GM12878 (cell line): ENCODE data around the gene THSD4. TPM values are rescaled to one million over a fixed set of nuclear protein-coding genes. Genes with fewer than 3 reads are reported as not detected.

Source experiments
- ATAC-seq: fragments of 200-7000 bp; cut with Tn5 transposase; 3 replicates; pipeline ENCODE4 v1.9.1; 2020; ENCODE audit warnings: mild to moderate bottlenecking, moderate library complexity
- BruUV-seq: library from RNA; stranded (reverse); fragments of 400-500 nt; replicated peaks from 2 replicates; lab custom pipeline; 2021; lab: Mats Ljungman, UMichigan
- CTCF ChIA-PET: fragments of 300-600 bp; sonication (Branson Sonifier 250); formaldehyde crosslinking; extraction: SDS; loops from one replicate; lab custom pipeline; 2021; ENCODE audit warnings: inconsistent platforms; lab: Yijun Ruan, JAX
- POLR2A ChIA-PET: fragments of 350-600 bp; formaldehyde crosslinking; extraction: SDS; loops from one replicate; lab custom pipeline; 2021; ENCODE audit warnings: inconsistent platforms; lab: Charles Lee
- RAD21 ChIA-PET: fragments of 300-600 bp; sonication (Branson Sonifier 250); formaldehyde crosslinking; loops from one replicate; lab custom pipeline; 2023; ENCODE audit warnings: antibody characterized with exemption; ENCODE audit not compliant: unreplicated experiment; lab: Charles Lee
- SMC1A ChIA-PET: fragments of 300-600 bp; sonication (Branson Sonifier 250); formaldehyde crosslinking; loops from one replicate; lab custom pipeline; 2023; ENCODE audit not compliant: unreplicated experiment, uncharacterized antibody; lab: Charles Lee
- DNase-seq: peaks from one replicate; pipeline ENCODE4 v3.0.0-alpha.2; 2011; ENCODE audit warnings: low read depth, low spot score
- FAIRE-seq: peaks from 3 replicates; lab custom pipeline; 2011; peaks lifted over from hg19 to GRCh38; lab: Jason Lieb, UNC
- H2AFZ ChIP-seq: 2 replicates; pipeline ENCODE4 v1.6.0; 2011; ENCODE audit warnings: low read depth, low read length, control low read depth; ENCODE audit not compliant: control insufficient read depth
- H3K27ac ChIP-seq: 2 replicates; pipeline ENCODE4 v1.5.1; 2011; ENCODE audit warnings: control low read depth; ENCODE audit not compliant: control insufficient read depth, insufficient read depth
- H3K27me3 ChIP-seq, 2 experiments: replicated peaks in 1 of 2; 2 replicates each; pipeline versions ENCODE4 v1.6.0 to v1.6.1; 2011; ENCODE audit warnings: low read length in 1 of 2; ENCODE audit not compliant: control insufficient read depth in 2 of 2, insufficient read depth in 2 of 2
- H3K36me3 ChIP-seq, 2 experiments: 2 replicates each; pipeline ENCODE4 v1.5.1; 2011; ENCODE audit warnings: low read length in 1 of 2; ENCODE audit not compliant: control insufficient read depth in 2 of 2, insufficient read depth in 2 of 2
- H3K4me1 ChIP-seq: 2 replicates; pipeline ENCODE4 v1.6.1; 2011; ENCODE audit warnings: mild to moderate bottlenecking, low read length, moderate library complexity, mixed read lengths; ENCODE audit not compliant: control insufficient read depth, insufficient read depth
- H3K4me2 ChIP-seq: 2 replicates; pipeline ENCODE4 v1.6.0; 2011; ENCODE audit warnings: control low read depth; ENCODE audit not compliant: control insufficient read depth, insufficient read depth
- H3K4me3 ChIP-seq: fragments of 200-600 bp; sonication (generic); 2 replicates; pipeline ENCODE4 v1.5.1; 2016
- H3K79me2 ChIP-seq: 2 replicates; pipeline ENCODE4 v1.6.0; 2011; ENCODE audit warnings: low read length; ENCODE audit not compliant: control insufficient read depth, insufficient read depth
- H3K9ac ChIP-seq: 2 replicates; pipeline ENCODE4 v1.8.0; 2011; ENCODE audit warnings: low read length, control low read depth, mixed read lengths; ENCODE audit not compliant: control insufficient read depth, insufficient read depth
- H3K9me3 ChIP-seq: replicated peaks from 3 replicates; pipeline ENCODE4 v1.5.1; 2011; ENCODE audit warnings: mild to moderate bottlenecking, low read length; ENCODE audit not compliant: control insufficient read depth, insufficient read depth
- H4K20me1 ChIP-seq: 2 replicates; pipeline ENCODE4 v1.6.0; 2011; ENCODE audit not compliant: control insufficient read depth, insufficient read depth
- BRCA1 ChIP-seq: IDR thresholded peaks from 2 replicates; pipeline ENCODE4 v1.6.1; 2011; ENCODE audit warnings: low read depth, low read length, improper control_type of control experiment
- CBX5 ChIP-seq: sonication (generic); IDR thresholded peaks from 2 replicates; pipeline ENCODE4 v1.6.1; 2016; ENCODE audit warnings: low read depth, moderate library complexity, mild to moderate bottlenecking, inconsistent platforms
- E4F1 ChIP-seq: fragments of 450-650 bp; IDR thresholded peaks from 2 replicates; pipeline ENCODE4 v1.6.1; 2018; ENCODE audit warnings: borderline replicate concordance, mild to moderate bottlenecking; ENCODE audit not compliant: partially characterized antibody
- NFYB ChIP-seq: IDR thresholded peaks from 2 replicates; pipeline ENCODE4 v1.6.1; 2011; ENCODE audit warnings: low read depth, mild to moderate bottlenecking, low read length, improper control_type of control experiment, moderate library complexity; ENCODE audit not compliant: insufficient read depth
- NR2C2 ChIP-seq: IDR thresholded peaks from 2 replicates; pipeline ENCODE4 v1.6.1; 2011; ENCODE audit warnings: borderline replicate concordance, low read depth; ENCODE audit not compliant: control insufficient read depth, insufficient read length
- RUNX3 ChIP-seq: IDR thresholded peaks from 2 replicates; pipeline ENCODE4 v1.6.1; 2012; ENCODE audit warnings: low read length, inconsistent platforms
- TCF3 ChIP-seq: IDR thresholded peaks from 2 replicates; pipeline ENCODE4 v1.6.1; 2012; ENCODE audit warnings: low read depth, mild to moderate bottlenecking, low read length, borderline replicate concordance; ENCODE audit not compliant: insufficient read depth
- YY1 ChIP-seq: IDR thresholded peaks from 2 replicates; pipeline ENCODE4 v1.6.1; 2011; ENCODE audit warnings: low read depth, mild to moderate bottlenecking, low read length
- ZNF217 ChIP-seq: fragments of 450-650 bp; IDR thresholded peaks from 2 replicates; pipeline ENCODE4 v1.6.1; 2017; ENCODE audit warnings: antibody characterized with exemption, mild to moderate bottlenecking
- WGBS: methylation state at CpG from one replicate; pipeline ENCODE4 v1.1.6; 2016; ENCODE audit warnings: low lambda C conversion rate; ENCODE audit not compliant: insufficient replicate concordance, insufficient coverage; ENCODE audit errors: missing lambda C conversion rate; 5-methylcytosine and 5-hydroxymethylcytosine counted together
- in situ Hi-C: fragments of 300-500 bp; cut with MboI; formaldehyde crosslinking; loops from 9 replicates; pipeline ENCODE4 v1.14.3; 2018; ENCODE audit warnings: mixed read lengths
- intact Hi-C: fragments of 100-400 bp; cut with micrococcal nuclease; formaldehyde crosslinking; loops from one replicate; pipeline ENCODE4 v1.14.2; 2022; ENCODE audit not compliant: unreplicated experiment
- polyA plus RNA-seq, 11 experiments: library from polyadenylated mRNA; depleted of rRNA in 4 of 11; unstranded in 6 of 11; stranded (reverse) in 5 of 11; fragments of >200 nt; fragmentation: Nextera tagmentation in 4 of 11; fragmentation: Illumina TruSeq in 1 of 11; extraction: Ambion mirVana in 4 of 11; extraction: Trizol in 1 of 11; gene quantifications; 1 replicate in 1 of 11; 2 replicates in 10 of 11; pipeline versions ENCODE4 v1.2.1 to v1.2.3, GENCODE V29; 2011 to 2016; ENCODE audit warnings: inconsistent platforms in 2 of 11, missing spikeins in 2 of 11, low read depth in 1 of 11
- total RNA-seq, 4 experiments: library from RNA; depleted of rRNA in 3 of 4; stranded (reverse); fragments of >200 nt in 3 of 4; fragmentation: Illumina TruSeq in 1 of 4; extraction: Trizol in 1 of 4; gene quantifications; 2 replicates each; pipeline versions ENCODE4 v1.2.1 to v1.2.3, GENCODE V29; 2013 to 2021
- TF ChIP-seq, protein P1 (sequence below): fragments of 450-650 bp; IDR thresholded peaks from 2 replicates; pipeline ENCODE4 v1.6.1; 2014; ENCODE audit warnings: mild to moderate bottlenecking
- TF ChIP-seq, protein P2 (sequence below): fragments of 450-650 bp; IDR thresholded peaks from 2 replicates; pipeline ENCODE4 v1.6.1; 2018; ENCODE audit warnings: mild to moderate bottlenecking, low read depth, moderate library complexity; ENCODE audit not compliant: partially characterized antibody

Gene THSD4
- total and polyA plus RNA-seq, 10 of the 15 experiments (the other 5 are each of a cell fraction or from before 2014, with no cell fraction given) = 0.04 to 0.13 (median 0.05) TPM; not detected in 7

GRCh38 chr15:71088683-71089082, 26.6 kb upstream of the THSD4 start:
- in situ Hi-C loops = no loop called here
- TF ChIP-seq RUNX3 (no peak), TCF3 (no peak), NFYB (no peak), E4F1 (no peak), BRCA1 (no peak), ZNF217 (no peak), YY1 (no peak), NR2C2 (no peak), CBX5 (no peak)
- TF ChIP-seq, protein P1, sequence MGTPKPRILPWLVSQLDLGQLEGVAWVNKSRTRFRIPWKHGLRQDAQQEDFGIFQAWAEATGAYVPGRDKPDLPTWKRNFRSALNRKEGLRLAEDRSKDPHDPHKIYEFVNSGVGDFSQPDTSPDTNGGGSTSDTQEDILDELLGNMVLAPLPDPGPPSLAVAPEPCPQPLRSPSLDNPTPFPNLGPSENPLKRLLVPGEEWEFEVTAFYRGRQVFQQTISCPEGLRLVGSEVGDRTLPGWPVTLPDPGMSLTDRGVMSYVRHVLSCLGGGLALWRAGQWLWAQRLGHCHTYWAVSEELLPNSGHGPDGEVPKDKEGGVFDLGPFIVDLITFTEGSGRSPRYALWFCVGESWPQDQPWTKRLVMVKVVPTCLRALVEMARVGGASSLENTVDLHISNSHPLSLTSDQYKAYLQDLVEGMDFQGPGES = no peak
- TF ChIP-seq, protein P2, sequence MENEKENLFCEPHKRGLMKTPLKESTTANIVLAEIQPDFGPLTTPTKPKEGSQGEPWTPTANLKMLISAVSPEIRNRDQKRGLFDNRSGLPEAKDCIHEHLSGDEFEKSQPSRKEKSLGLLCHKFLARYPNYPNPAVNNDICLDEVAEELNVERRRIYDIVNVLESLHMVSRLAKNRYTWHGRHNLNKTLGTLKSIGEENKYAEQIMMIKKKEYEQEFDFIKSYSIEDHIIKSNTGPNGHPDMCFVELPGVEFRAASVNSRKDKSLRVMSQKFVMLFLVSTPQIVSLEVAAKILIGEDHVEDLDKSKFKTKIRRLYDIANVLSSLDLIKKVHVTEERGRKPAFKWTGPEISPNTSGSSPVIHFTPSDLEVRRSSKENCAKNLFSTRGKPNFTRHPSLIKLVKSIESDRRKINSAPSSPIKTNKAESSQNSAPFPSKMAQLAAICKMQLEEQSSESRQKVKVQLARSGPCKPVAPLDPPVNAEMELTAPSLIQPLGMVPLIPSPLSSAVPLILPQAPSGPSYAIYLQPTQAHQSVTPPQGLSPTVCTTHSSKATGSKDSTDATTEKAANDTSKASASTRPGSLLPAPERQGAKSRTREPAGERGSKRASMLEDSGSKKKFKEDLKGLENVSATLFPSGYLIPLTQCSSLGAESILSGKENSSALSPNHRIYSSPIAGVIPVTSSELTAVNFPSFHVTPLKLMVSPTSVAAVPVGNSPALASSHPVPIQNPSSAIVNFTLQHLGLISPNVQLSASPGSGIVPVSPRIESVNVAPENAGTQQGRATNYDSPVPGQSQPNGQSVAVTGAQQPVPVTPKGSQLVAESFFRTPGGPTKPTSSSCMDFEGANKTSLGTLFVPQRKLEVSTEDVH = no peak
- TF ChIP-seq, all 136 proteins: peak for 0
- RAD21 ChIA-PET = no interaction called here

More at GRCh38 chr15:71088683-71089082, 26.6 kb upstream of the THSD4 start:
- Histone ChIP-seq H3K9me3 (no peaks in the 10 kb centered on the region), H3K9ac (no peak overlapping the region), H3K4me3 (no peak overlapping the region), H3K4me2 (no peak overlapping the region), H3K36me3 (no peaks in the 10 kb centered on the region), H4K20me1 (no peaks in the 10 kb centered on the region), H3K27ac (no peak overlapping the region), H2AFZ (no peak overlapping the region), H3K27me3 (no peaks in the 10 kb centered on the region), H3K79me2 (no peaks in the 10 kb centered on the region), H3K4me1 (no peaks in the 10 kb centered on the region)
- FAIRE-seq = no peak
- POLR2A ChIA-PET = no interaction called here
- no peak for ATAC-seq
- BruUV-seq = no TSS peak
- 95% methylated on average over 1 of the region's 1 CpG for WGBS
- SMC1A ChIA-PET = no interaction called here
- CTCF ChIA-PET = no interaction called here
- intact Hi-C loops = no loop called here
- no peak for DNase-seq
